ENCODE data around the gene ITPRIPL1.

Gene ITPRIPL1

DNA sequence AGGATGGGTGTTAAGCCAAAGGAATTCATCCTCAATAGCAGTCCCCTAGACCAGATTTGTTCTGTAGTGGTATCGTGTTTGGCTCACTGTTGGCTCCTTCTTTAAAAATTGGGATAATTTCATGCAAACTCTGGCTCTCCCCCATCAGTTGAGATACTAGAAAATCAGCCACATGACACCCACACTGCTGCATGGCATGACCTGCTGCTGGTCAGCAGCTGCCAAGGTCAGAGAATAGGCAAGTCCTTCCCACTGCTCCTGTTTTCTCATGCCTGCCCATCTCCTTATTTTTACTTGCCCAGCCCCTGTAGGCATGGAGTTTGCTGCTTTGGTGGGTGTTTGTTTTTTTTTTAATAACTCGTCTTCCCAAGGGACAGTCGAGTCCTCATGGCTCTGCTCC is 18.7 kb upstream of the ITPRIPL1 start:
- no peaks in the 10 kb centered on the region for H3K27me3 ChIP-seq (replicated peaks; ENCODE audit: control insufficient read depth, insufficient read depth, low read length)
- H3K4me3 ChIP-seq (replicated peaks; ENCODE audit: low read depth, low read length), result peak overlapping the region; percentile 98
- no peak for DNase-seq (ENCODE audit: extremely low read depth, insufficient read length)
- peaks cover 14% of the 10 kb centered on the region for H3K36me3 ChIP-seq (ENCODE audit: control insufficient read depth, insufficient read depth, low read length)
- no peak for TF ChIP-seq CTCF (IDR thresholded peaks at IDR 0.05; ENCODE audit: insufficient read depth, low read length, poor library complexity, severe bottlenecking)

DNA sequence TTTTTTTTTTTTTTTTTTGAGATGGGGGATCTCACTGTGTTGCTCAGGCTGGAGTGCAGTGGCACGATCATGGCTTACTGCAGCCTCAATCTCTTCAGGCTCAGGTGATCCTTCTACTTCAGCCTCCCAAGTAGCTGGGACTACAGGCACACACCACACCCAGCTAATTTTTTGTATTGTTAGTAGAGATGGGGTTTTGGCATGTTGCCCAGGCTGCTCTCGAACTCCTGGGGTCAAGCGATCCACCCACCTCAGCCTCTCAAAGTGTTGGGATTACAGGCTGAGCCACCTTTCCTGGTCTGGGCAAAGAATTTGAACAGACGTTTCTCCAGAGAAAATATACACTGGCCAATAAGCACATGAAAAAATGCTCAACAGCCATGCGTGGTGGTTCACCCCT is 16.9 kb upstream of the ITPRIPL1 start:
- Histone ChIP-seq H3K4me3 (replicated peaks; ENCODE audit: low read depth, low read length) (no peak overlapping the region), H3K36me3 (ENCODE audit: control insufficient read depth, insufficient read depth, low read length) (peaks cover 1% of the 10 kb centered on the region; the same call in 1 of the 2 replicates), H3K27me3 (replicated peaks; ENCODE audit: control insufficient read depth, insufficient read depth, low read length) (no peaks in the 10 kb centered on the region)
- no peak for DNase-seq (ENCODE audit: extremely low read depth, insufficient read length)
- no peak for TF ChIP-seq CTCF (IDR thresholded peaks at IDR 0.05; ENCODE audit: insufficient read depth, low read length, poor library complexity, severe bottlenecking)

DNA sequence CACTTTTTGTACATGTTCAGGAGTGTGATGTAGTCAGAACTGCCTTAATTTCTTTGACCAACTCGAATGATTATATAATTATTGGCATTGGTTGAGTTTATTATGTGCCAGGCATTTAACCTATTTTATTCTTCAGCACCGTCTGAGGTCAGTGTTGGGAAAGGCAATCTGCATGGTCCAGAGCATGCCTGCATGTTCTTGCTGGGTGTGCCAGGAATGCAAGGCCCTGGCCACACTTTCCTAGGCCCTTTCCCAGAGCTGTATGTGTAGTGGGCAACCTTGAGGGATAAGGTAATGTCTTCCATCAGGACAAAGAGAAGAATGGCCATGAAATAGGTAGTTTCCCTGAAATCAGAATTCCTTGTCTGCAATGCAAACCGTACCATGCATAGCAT is 10.1 kb upstream of the ITPRIPL1 start:
- Histone ChIP-seq H3K27me3 (replicated peaks; ENCODE audit: control insufficient read depth, insufficient read depth, low read length) (no peaks in the 10 kb centered on the region), H3K4me3 (replicated peaks; ENCODE audit: low read depth, low read length) (no peak overlapping the region), H3K36me3 (ENCODE audit: control insufficient read depth, insufficient read depth, low read length) (no peaks in the 10 kb centered on the region)
- no peak for TF ChIP-seq CTCF (IDR thresholded peaks at IDR 0.05; ENCODE audit: insufficient read depth, low read length, poor library complexity, severe bottlenecking)
- no peak for DNase-seq (ENCODE audit: extremely low read depth, insufficient read length)

DNA sequence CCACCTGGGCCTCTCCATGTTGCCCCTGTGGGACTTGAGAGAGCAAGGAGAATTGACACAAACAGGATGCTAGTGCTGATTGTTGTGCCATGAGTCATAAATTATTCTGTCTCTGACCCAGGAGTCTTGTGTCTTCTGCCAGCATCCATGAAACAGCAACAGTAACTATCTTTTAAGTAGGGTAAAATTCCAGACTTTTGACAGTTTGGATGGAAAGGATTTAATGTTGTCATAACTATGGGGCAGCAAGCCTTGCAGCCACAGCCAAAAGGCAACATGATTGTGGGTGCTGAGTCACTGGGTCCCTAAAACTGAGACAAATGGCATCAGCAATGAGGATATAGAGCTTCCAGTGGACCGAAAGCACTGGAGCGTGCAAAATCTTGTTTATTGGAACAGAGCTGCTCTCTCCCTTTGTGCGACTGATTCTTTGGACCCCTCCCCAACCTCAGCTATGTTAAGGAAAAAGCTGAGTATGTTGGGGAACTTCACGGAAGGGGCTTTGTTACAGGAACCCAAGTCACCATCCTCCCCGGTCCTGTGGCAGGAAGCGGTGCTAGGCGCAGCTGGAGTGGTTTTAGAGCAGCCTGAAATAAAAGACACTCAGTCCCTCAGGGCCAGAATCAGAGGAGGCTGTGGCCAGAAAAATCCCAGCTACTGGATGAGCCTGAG is 9.6 kb upstream of the ITPRIPL1 start:
- no peak for TF ChIP-seq CTCF (IDR thresholded peaks at IDR 0.05; ENCODE audit: insufficient read depth, low read length, poor library complexity, severe bottlenecking)
- no peak overlapping the region for H3K4me3 ChIP-seq (replicated peaks; ENCODE audit: low read depth, low read length)
- no peaks in the 10 kb centered on the region for H3K36me3 ChIP-seq (ENCODE audit: control insufficient read depth, insufficient read depth, low read length)
- H3K27me3 ChIP-seq (replicated peaks; ENCODE audit: control insufficient read depth, insufficient read depth, low read length), result no peaks in the 10 kb centered on the region
- no peak for DNase-seq (ENCODE audit: extremely low read depth, insufficient read length)

GRCh38 chr2:96316999-96317398 is 8.1 kb upstream of the ITPRIPL1 start:
- DNase-seq (ENCODE audit: extremely low read depth, insufficient read length), result no peak
- H3K36me3 ChIP-seq (ENCODE audit: control insufficient read depth, insufficient read depth, low read length), result no peaks in the 10 kb centered on the region
- TF ChIP-seq CTCF (IDR thresholded peaks at IDR 0.05; ENCODE audit: insufficient read depth, low read length, poor library complexity, severe bottlenecking), result no peak

GRCh38 chr2:96317584-96317997 is 7.5 kb upstream of the ITPRIPL1 start:
- no peaks in the 10 kb centered on the region for H3K27me3 ChIP-seq (replicated peaks; ENCODE audit: control insufficient read depth, insufficient read depth, low read length)
- no peak for DNase-seq (ENCODE audit: extremely low read depth, insufficient read length)
- H3K4me3 ChIP-seq (replicated peaks; ENCODE audit: low read depth, low read length), result no peak overlapping the region
- H3K36me3 ChIP-seq (ENCODE audit: control insufficient read depth, insufficient read depth, low read length), result no peaks in the 10 kb centered on the region
- no peak for TF ChIP-seq CTCF (IDR thresholded peaks at IDR 0.05; ENCODE audit: insufficient read depth, low read length, poor library complexity, severe bottlenecking)

More at GRCh38 chr2:96316999-96317398, 8.1 kb upstream of the ITPRIPL1 start:
- H3K4me3 ChIP-seq (replicated peaks; ENCODE audit: low read depth, low read length), result no peak overlapping the region
- H3K27me3 ChIP-seq (replicated peaks; ENCODE audit: control insufficient read depth, insufficient read depth, low read length), result no peaks in the 10 kb centered on the region

Data from GM06990 (cell line).